HPDE6-E6E7 (cell line): ENCODE data around the gene ZFYVE28.

ENCODE experiments used
- DNase-seq: peaks from one replicate; pipeline ENCODE4 v3.0.0; 2011; ENCODE audit warnings: missing footprints; ENCODE audit errors: extremely low spot score

Gene ZFYVE28

GRCh38 chr4:2411786-2412510, 6.5 kb downstream of the ZFYVE28 start:
- no peak for DNase-seq

DNA sequence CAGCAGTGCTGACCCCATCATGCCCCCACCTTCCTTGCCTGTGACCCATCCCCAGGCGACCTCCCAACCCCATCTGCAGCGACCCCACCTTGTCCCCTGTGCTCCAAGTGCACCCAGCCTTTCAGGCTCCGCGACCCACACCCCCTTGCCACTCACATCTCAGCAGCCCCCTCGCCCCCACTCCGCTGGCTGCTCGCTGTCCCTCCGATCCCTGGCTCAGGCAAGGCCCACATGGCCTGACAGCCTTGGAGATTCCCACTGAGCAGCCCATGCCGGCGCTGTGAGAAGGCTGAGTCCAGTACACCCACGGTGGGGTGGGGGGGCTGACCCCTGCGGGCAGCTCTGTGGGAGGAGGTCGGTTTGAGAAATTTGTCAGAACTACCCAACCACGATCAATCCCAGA, 9.1 kb downstream of the ZFYVE28 start:
- no peak for DNase-seq

DNA sequence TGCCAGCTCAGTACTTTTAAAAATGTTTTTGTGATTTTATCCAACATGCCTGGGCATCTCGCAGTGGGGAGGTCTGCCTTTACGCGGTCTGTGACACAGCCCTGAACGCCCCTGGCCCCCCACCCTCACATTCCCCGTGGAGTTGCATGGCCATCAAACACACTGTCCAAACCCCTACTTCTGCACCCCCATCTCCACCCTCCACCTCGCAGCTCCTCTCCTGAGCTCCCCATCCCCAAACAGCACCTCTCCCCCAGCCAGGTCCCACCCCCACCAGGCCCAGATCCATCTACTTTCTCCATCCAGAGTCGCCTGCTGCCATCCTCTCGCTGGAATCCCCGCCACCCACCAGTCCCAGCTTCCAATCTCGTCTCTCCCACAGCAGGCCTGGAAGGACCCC, 9.5 kb downstream of the ZFYVE28 start:
- no peak for DNase-seq

GRCh38 chr4:2408401-2408958, 10.0 kb downstream of the ZFYVE28 start:
- DNase-seq: no peak

- DNase-seq: no peak
These were observed 10.5 kb downstream of the ZFYVE28 start for GRCh38 chr4:2407991-2408342.

GRCh38 chr4:2406920-2407319, 11.5 kb downstream of the ZFYVE28 start:
- DNase-seq: no peak

DNA sequence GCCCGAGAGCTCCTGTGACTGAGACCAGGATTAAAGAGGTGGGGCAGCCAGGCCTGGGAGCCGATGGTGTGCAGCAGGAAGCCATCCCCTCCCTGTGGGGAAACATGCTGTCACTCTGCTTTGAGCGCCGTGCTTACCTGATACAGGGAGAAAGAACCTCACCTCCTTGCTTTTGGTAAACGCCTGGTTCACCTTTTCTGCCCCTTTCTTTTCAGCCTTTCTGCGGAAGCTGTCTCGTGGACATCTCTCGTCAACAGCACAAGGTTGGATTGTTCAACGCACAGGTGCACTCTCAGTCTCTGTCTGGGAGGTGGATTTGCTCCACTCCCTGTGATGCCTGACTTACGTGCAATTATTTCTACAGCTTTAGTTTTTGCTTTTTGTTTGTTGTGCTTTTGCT, 12.0 kb downstream of the ZFYVE28 start:
- DNase-seq: no peak

GRCh38 chr4:2402941-2403340, 15.5 kb downstream of the ZFYVE28 start:
- DNase-seq: no peak

- DNase-seq: no peak
These were observed 16.2 kb downstream of the ZFYVE28 start for GRCh38 chr4:2402048-2402842.

DNA sequence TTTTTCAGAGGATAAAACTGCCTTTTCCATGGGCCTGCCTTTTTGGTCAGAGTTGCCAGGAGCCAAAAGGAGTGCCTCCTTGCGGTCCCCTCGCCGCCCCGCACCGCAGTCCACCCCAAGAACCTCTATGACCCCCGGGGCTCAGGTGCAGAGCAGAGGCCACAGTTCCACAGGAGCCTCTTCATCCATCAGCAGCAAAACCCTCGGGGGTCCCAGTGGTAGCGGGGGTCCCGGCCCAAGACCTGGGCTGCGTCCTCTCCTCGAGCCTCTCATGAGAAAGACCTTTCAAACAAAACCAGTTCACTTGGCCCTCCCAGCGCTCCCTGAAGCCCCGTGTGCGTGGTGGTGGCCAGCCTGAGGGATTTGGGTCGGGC, 16.8 kb downstream of the ZFYVE28 start:
- DNase-seq: no peak

DNA sequence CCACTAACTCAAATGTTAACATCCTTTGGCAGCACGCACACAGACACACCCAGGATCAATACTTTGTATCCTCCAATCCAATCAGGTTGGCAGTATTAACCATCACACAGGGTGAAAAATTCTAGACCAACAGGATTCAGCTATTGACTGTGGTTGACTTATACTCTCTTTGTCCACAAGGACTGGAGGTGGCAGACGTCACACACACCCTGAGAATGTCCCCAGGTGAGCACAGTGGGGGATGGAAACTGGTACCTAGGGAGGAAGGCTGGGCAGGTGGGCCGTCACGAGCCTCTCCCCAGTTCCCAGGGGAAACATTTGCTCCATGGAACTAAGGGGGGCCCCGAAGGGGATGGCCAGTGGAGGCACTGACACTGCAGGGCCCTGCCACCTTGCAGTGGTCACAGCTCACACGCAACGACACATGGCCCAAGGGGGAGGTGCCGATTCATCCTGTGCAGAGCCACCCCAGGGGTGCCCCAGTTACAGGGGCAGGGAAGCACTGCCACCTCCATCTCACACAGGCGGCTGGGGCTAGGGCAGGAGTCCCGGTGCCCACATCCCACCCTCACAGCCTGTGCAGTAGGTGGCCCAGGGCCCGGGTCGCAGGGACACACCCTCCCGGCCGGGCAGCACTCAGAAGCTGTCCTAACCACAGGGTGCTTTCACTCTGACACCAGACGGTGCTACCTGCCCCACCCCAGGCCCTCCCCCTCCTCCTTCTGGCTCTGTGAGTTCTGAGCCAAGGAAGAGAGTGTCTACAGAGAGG, 17.4 kb downstream of the ZFYVE28 start:
- DNase-seq: no peak

- DNase-seq: no peak
These were observed 18.7 kb downstream of the ZFYVE28 start for GRCh38 chr4:2399631-2400190.

- DNase-seq: no peak
These were observed 19.2 kb downstream of the ZFYVE28 start for GRCh38 chr4:2399216-2399615.

DNA sequence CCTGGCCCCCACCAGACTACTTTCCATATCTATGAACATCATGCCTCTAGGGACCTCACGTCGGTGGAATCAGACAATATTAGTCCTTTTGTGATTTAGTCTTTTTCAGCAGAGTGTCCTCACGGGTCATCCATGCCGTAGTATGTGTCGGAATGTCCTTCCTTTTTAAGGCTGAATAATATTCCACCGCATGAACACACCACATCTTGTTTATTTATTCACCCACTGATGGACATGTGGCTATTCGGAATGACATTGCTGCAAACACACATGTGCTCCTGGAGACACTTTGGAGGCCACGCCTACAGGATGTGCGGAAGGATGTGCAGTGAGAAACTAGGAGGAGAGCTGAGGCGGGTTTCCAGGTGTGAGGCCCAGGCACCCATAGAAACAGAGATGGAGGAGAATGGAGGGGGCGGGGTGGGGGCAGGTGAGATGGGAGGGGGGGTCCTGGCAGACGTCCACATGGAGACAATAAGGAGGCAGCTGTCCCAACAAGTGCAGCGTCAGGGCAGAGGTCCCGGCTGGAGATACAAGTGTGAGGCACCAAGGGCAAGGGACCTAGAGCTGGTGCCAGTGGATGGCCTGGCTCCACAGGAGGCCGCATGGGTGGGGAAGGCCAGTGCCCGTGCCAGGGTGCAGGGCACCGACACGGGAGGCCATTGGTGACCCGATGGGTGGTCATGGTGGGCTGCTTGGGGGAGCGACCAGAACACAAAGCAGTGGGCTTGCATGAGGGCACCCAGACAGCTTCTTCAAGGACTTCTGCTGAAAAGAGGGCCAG, 20.7 kb downstream of the ZFYVE28 start:
- no peak for DNase-seq

GRCh38 chr4:2396781-2397368, 21.6 kb downstream of the ZFYVE28 start:
- DNase-seq: no peak

DNA sequence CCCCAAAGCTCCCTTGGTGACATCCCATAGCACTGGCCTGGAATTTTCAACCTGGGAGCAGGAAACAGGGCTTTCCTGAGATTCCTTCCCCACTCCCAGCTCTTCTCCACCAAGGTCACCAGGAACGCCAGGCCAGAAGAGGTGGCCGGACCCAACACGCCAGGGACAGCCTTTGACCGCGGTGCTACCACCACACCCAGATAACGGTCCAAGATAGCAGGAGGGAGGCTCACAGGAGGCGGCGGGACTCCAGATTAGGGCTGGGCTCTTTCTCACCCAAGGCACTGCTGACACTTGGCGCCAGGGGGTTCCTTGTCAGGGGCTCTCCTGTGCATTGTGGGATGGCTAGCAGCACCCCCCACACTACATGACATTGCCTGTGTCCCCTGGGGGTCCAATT, 22.9 kb downstream of the ZFYVE28 start:
- DNase-seq: no peak

DNA sequence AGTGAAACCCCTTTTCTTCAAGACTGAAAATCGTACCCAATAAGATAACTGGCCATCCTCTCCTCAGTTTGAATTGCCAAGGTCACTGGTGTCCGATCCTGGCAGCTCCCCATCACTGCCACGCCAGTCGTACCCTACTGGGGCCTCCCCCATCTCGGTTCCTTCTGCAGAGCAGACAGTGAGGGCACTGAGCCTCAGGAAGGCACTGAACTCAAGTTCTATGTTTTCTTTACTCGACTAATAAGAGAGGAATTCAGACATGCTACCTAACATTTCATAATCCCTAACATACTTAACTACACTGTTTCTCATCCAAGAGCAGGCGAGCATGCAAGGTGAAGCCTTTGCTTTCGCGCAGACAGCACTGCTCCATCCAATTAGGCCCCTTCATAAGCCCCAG, 23.4 kb downstream of the ZFYVE28 start:
- DNase-seq: no peak

DNA sequence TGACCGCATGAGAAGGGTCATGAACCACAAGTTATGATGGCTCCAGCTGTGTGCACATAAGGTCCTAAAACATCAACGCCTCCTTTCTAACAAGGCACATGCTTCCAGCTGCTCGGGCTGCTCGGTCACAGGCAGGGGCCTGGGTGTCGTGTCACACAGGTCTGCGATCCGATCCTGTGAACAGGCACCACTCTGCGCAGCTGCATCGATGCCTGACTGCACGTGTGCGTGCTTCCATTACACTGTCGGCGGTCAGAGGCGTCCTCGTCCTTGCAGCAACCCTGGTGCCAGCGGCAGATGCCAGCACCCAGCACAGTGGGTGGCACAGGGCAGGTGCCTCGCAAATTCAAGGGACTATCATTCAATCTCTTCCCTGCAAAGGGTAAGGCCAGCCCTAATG, 23.9 kb downstream of the ZFYVE28 start:
- no peak for DNase-seq

DNA sequence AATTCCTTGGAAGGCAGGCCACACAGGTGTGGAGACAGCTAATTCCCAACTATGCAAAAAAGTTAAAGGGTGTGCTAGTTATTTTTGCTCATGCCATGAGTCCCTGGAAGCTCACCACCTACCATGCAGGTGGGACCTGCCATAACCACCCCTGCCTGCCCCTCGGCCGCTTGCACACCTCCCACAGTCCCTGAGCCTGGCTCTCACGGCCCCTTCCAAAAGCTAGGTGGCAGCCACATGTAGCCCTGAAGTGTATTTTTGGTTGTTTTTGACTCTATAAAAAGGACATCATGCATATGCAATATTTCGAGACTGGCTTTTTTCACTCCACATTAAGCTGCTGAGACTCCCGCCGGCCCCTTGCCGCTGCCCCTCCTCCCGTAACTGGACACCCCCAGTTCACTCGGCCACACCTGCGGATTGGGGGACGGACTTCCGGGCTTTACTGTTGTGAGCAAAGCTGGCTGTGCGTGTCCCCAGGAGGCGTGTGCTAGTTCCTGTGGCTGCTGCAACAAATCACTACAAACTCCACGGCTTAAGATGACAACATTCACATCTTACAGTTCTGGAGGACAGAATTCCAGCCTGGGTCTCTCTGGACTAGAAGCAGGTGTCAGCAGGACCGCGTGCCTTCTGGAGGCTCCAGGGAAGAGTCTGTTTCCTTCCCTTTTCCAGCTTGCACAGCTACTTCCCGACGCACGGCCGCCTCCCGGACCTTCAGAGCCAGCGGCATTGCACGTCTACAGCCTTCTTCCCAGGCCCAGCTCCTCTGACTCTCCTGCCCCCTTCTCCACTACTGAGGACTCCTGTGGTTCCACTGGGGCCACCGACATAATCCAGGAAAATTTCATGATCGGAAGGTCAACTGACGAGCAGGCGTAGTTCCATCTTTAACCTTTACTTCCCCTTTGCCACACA, 24.8 kb downstream of the ZFYVE28 start:
- no peak for DNase-seq
